HepG2 (cell line): ENCODE measurements around the gene ZKSCAN1. TPM values are rescaled to one million over a fixed set of nuclear protein-coding genes. Genes with fewer than 3 reads are reported as not detected.

ENCODE experiments used
- ATF1 ChIP-seq: IDR thresholded peaks from 2 replicates; pipeline ENCODE4 v1.6.1; 2016; ENCODE audit warnings: mild to moderate bottlenecking, control low read depth
- ATF5 ChIP-seq: sonication (generic); formaldehyde crosslinking; IDR thresholded peaks from 2 replicates; pipeline ENCODE4 v1.4.0; 2020; ENCODE audit warnings: mild to moderate bottlenecking, low read depth, missing genetic modification reagents
- ATF7 ChIP-seq, 2 experiments: fragments of 450-650 bp in 1 of 2; sonication (generic) in 1 of 2; formaldehyde crosslinking in 1 of 2; IDR thresholded peaks; 2 replicates each; pipeline versions ENCODE4 v1.4.0 to v1.6.1; 2016 to 2020; ENCODE audit warnings: antibody characterized with exemption in 1 of 2, mild to moderate bottlenecking in 1 of 2, missing genetic modification reagents in 1 of 2
- CBX5 ChIP-seq: sonication (generic); formaldehyde crosslinking; IDR thresholded peaks from 2 replicates; pipeline ENCODE4 v1.4.0; 2020; ENCODE audit warnings: missing genetic modification reagents, borderline replicate concordance
- CEBPG ChIP-seq: IDR thresholded peaks from 2 replicates; pipeline ENCODE4 v1.6.1; 2016
- ELF1 ChIP-seq: sonication (generic); formaldehyde crosslinking; IDR thresholded peaks from 2 replicates; pipeline ENCODE4 v1.4.0; 2020; ENCODE audit warnings: missing genetic modification reagents
- ELK4 ChIP-seq: sonication (generic); formaldehyde crosslinking; IDR thresholded peaks from 2 replicates; pipeline ENCODE4 v1.9.0; 2021; ENCODE audit warnings: missing genetic modification reagents, borderline replicate concordance
- FOXC1 ChIP-seq: sonication (generic); formaldehyde crosslinking; IDR thresholded peaks from 2 replicates; pipeline ENCODE4 v1.8.0; 2022; ENCODE audit warnings: mild to moderate bottlenecking, missing genetic modification reagents, borderline replicate concordance
- GPN1 ChIP-seq: sonication (generic); formaldehyde crosslinking; IDR thresholded peaks from 2 replicates; pipeline ENCODE4 v1.5.1; 2020; ENCODE audit warnings: missing genetic modification reagents, borderline replicate concordance
- HOMEZ ChIP-seq: IDR thresholded peaks from 2 replicates; pipeline ENCODE4 v1.6.1; 2016; ENCODE audit warnings: low read depth
- HOXA5 ChIP-seq: sonication (generic); formaldehyde crosslinking; IDR thresholded peaks from 2 replicates; pipeline ENCODE4 v1.4.0; 2020; ENCODE audit warnings: missing genetic modification reagents
- ISX ChIP-seq: sonication (generic); formaldehyde crosslinking; conservative IDR thresholded peaks from 2 replicates; pipeline ENCODE4 v1.5.0; 2020; ENCODE audit warnings: missing genetic modification reagents
- MED1 ChIP-seq: sonication (generic); formaldehyde crosslinking; IDR thresholded peaks from 2 replicates; pipeline ENCODE4 v1.4.0; 2020; ENCODE audit warnings: missing genetic modification reagents
- MXI1 ChIP-seq: IDR thresholded peaks from 3 replicates; pipeline ENCODE4 v1.6.1; 2012; ENCODE audit warnings: low read depth, low read length, inconsistent platforms, borderline replicate concordance
- PHF8 ChIP-seq: sonication (generic); formaldehyde crosslinking; IDR thresholded peaks from 2 replicates; pipeline ENCODE4 v1.5.0; 2020; ENCODE audit warnings: missing genetic modification reagents
- SOX6 ChIP-seq, 2 experiments: fragments of 450-650 bp in 1 of 2; sonication (generic) in 1 of 2; formaldehyde crosslinking in 1 of 2; IDR thresholded peaks; 2 replicates each; pipeline versions ENCODE4 v1.4.0 to v1.6.1; 2017 to 2020; ENCODE audit warnings: antibody characterized with exemption in 1 of 2, mild to moderate bottlenecking in 1 of 2, missing genetic modification reagents in 1 of 2
- ZNF224 ChIP-seq: sonication (generic); formaldehyde crosslinking; IDR thresholded peaks from 2 replicates; pipeline ENCODE4 v1.5.0; 2020; ENCODE audit warnings: mild to moderate bottlenecking, missing genetic modification reagents
- ZNF256 ChIP-seq: sonication (generic); formaldehyde crosslinking; conservative IDR thresholded peaks from 2 replicates; pipeline ENCODE4 v1.4.0; 2020; ENCODE audit warnings: missing genetic modification reagents
- ZNF263 ChIP-seq: sonication (generic); formaldehyde crosslinking; IDR thresholded peaks from 2 replicates; pipeline ENCODE4 v1.4.0; 2020; ENCODE audit warnings: missing genetic modification reagents
- ZNF441 ChIP-seq: sonication (generic); formaldehyde crosslinking; IDR thresholded peaks from 2 replicates; pipeline ENCODE4 v1.7.0; 2021; ENCODE audit warnings: missing genetic modification reagents, borderline replicate concordance
- ZNF570 ChIP-seq: sonication (generic); formaldehyde crosslinking; IDR thresholded peaks from 2 replicates; pipeline ENCODE4 v1.4.0; 2020; ENCODE audit warnings: mild to moderate bottlenecking, missing genetic modification reagents, borderline replicate concordance
- ZNF766 ChIP-seq: sonication (generic); formaldehyde crosslinking; IDR thresholded peaks from 2 replicates; pipeline ENCODE4 v1.5.0; 2020; ENCODE audit warnings: missing genetic modification reagents, borderline replicate concordance
- polyA plus RNA-seq, 8 experiments: library from polyadenylated mRNA; depleted of rRNA in 3 of 8; stranded (reverse) in 7 of 8; unstranded in 1 of 8; fragments of >200 nt; fragmentation: Illumina TruSeq in 4 of 8; extraction: Trizol in 4 of 8; gene quantifications; 2 replicates each; pipeline versions ENCODE4 v1.2.1 to v1.2.3, GENCODE V29; 2011 to 2016; ENCODE audit warnings: low read depth in 4 of 8, missing spikeins in 1 of 8, mixed read lengths in 1 of 8; ENCODE audit not compliant: insufficient read depth in 1 of 8
- total RNA-seq, 5 experiments: library from RNA; depleted of rRNA; stranded (reverse); fragments of >200 nt; fragmentation: Illumina TruSeq; extraction: Trizol; gene quantifications; 2 replicates each; pipeline ENCODE4 v1.2.3, GENCODE V29; 2016; ENCODE audit warnings: low read depth in 1 of 5
- TF ChIP-seq, protein P1 (sequence below): sonication (generic); formaldehyde crosslinking; IDR thresholded peaks from 2 replicates; pipeline ENCODE4 v1.4.0; 2020; ENCODE audit warnings: missing genetic modification reagents
- TF ChIP-seq, protein P2 (sequence below): IDR thresholded peaks from 2 replicates; pipeline ENCODE4 v1.6.1; 2016

The ZKSCAN1 gene
- total and polyA plus RNA-seq, 2 of the 13 experiments (the other 11 are each of a cell fraction or from before 2014, with no cell fraction given) = 46.4 to 60.6 TPM

GRCh38 chr7:100049441-100050291 is 34.3 kb downstream of the ZKSCAN1 start, which contains the start of gene ZSCAN21 (continued):
- TF ChIP-seq, protein P1, sequence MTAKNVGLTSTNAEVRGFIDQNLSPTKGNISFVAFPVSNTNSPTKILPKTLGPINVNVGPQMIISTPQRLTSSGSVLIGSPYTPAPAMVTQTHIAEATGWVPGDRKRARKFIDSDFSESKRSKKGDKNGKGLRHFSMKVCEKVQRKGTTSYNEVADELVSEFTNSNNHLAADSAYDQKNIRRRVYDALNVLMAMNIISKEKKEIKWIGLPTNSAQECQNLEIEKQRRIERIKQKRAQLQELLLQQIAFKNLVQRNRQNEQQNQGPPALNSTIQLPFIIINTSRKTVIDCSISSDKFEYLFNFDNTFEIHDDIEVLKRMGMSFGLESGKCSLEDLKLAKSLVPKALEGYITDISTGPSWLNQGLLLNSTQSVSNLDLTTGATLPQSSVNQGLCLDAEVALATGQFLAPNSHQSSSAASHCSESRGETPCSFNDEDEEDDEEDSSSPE (CRISPR knock-in tag) = peak; percentile 40; the same call in 1 of the 2 replicates
- 0 out of 2 replicates have a peak, but pooled peaks have one; percentile 34 for TF ChIP-seq ISX (CRISPR knock-in tag)
- TF ChIP-seq ZNF263 (CRISPR knock-in tag) = peak; percentile 46; the same call in 1 of the 2 replicates
- TF ChIP-seq ZNF441 (CRISPR knock-in tag) = no peak; the same call in 1 of the 2 replicates
- TF ChIP-seq ZNF766 = 0 out of 2 replicates have a peak, but pooled peaks have one; percentile 51
- peak; percentile 41; the same call in 1 of the 2 replicates for TF ChIP-seq ZNF256
- TF ChIP-seq MXI1 = peak; percentile 36; the same call in 1 of the 3 replicates
- TF ChIP-seq ELK4 (CRISPR knock-in tag) = no peak
- TF ChIP-seq SOX6 (IDR thresholded peaks at IDR 0.05) = no peak
- TF ChIP-seq SOX6 (CRISPR knock-in tag; IDR thresholded peaks at IDR 0.05) = peak; percentile 40
- TF ChIP-seq ATF7 (IDR thresholded peaks at IDR 0.05) = no peak
- TF ChIP-seq ATF7 (CRISPR knock-in tag; IDR thresholded peaks at IDR 0.05) = no peak
- TF ChIP-seq PHF8 (CRISPR knock-in tag) = peak; percentile 75
- TF ChIP-seq ZNF224 = 0 out of 2 replicates have a peak, but pooled peaks have one; percentile 37
- no peak for TF ChIP-seq ATF5 (CRISPR knock-in tag)
- no peak for TF ChIP-seq GPN1
- TF ChIP-seq, protein P2, sequence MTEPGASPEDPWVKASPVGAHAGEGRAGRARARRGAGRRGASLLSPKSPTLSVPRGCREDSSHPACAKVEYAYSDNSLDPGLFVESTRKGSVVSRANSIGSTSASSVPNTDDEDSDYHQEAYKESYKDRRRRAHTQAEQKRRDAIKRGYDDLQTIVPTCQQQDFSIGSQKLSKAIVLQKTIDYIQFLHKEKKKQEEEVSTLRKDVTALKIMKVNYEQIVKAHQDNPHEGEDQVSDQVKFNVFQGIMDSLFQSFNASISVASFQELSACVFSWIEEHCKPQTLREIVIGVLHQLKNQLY = no peak
- TF ChIP-seq FOXC1 (CRISPR knock-in tag) = 0 out of 2 replicates have a peak, but pooled peaks have one; percentile 56
- TF ChIP-seq ZNF570 (CRISPR knock-in tag) = no peak
- TF ChIP-seq HOMEZ (CRISPR knock-in tag) = peak; percentile 46; the same call in 1 of the 2 replicates
- TF ChIP-seq CBX5 = peak; percentile 18; the same call in 1 of the 2 replicates
- TF ChIP-seq CEBPG (CRISPR knock-in tag) = 0 out of 2 replicates have a peak, but pooled peaks have one; percentile 3
- peak; percentile 69; the same call in 1 of the 2 replicates for TF ChIP-seq HOXA5 (CRISPR knock-in tag)
- TF ChIP-seq MED1 (CRISPR knock-in tag) = peak; percentile 59; the same call in 1 of the 2 replicates
- peak; percentile 89 for TF ChIP-seq ELF1 (CRISPR knock-in tag)
- peak; percentile 96 for TF ChIP-seq ATF1
